ENCODE results near the gene EPHA4.

Gene EPHA4

GRCh38 chr2:221518201-221518934 lies 53.7 kb downstream of the EPHA4 start:
- no peak overlapping the region for H3K27ac ChIP-seq (ENCODE audit: low read length)
- H3K9ac ChIP-seq (ENCODE audit: low read depth, low read length) = no peak overlapping the region
- H3K4me3 ChIP-seq (ENCODE audit: low read depth in 1 of 2, low read length in 2 of 2) = no peak overlapping the region

DNA sequence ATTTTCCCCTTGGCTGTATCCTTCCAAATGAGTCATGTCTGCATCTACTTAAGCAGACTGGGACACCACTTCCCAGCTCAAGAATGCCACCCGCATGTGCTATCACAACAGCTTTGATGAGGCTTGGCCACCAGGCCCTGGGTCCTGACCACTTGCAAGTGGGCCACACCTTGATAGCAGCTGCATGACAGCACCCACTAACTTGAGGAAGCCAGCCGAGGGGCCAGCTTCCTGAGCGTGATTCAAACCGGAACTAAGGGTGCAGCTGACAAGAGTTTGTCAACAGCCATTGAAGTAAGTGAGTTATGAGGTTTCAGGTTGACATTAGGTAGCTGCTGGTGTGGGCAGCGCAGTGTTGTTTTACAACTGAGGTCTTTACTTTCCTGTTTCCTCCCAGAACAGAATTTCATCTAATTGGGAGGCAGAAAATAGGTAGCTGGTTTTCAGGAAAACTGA lies 54.4 kb downstream of the EPHA4 start:
- Histone ChIP-seq H3K27me3 (ENCODE audit: insufficient read depth, low read length, poor library complexity) (no peaks in the 10 kb centered on the region), H3K9me3 (ENCODE audit: insufficient read depth, low read length, severe bottlenecking) (no peaks in the 10 kb centered on the region), H3K27ac (ENCODE audit: low read length) (no peak overlapping the region), H4K20me1 (ENCODE audit: insufficient read depth, low read length) (no peaks in the 10 kb centered on the region), H3K4me2 (ENCODE audit: insufficient read depth, low read length) (no peak overlapping the region), H3K9ac (ENCODE audit: low read depth, low read length) (no peak overlapping the region), H2AFZ (ENCODE audit: low read depth, low read length) (no peak overlapping the region), H3K4me3 (ENCODE audit: low read depth in 1 of 2, low read length in 2 of 2) (no peak overlapping the region), H3K79me2 (ENCODE audit: insufficient read depth, low read length) (no peaks in the 10 kb centered on the region), H3K4me1 (ENCODE audit: insufficient read depth, low read length) (no peaks in the 10 kb centered on the region), H3K36me3 (ENCODE audit: insufficient read depth, low read length) (no peaks in the 10 kb centered on the region)
- DNase-seq (peak; percentile 14), ATAC-seq (ENCODE audit: insufficient read depth, low read depth) (peak; percentile 69)
- TF ChIP-seq CTCF (IDR thresholded peaks at IDR 0.05; ENCODE audit: borderline replicate concordance, extremely low read depth, low read length, poor library complexity, severe bottlenecking) (no peak), EZH2 (IDR thresholded peaks at IDR 0.05; ENCODE audit: borderline replicate concordance, low read depth, low read length, severe bottlenecking) (no peak)

More at GRCh38 chr2:221518201-221518934, 53.7 kb downstream of the EPHA4 start:
- H3K79me2 ChIP-seq (ENCODE audit: insufficient read depth, low read length) = no peaks in the 10 kb centered on the region
- H2AFZ ChIP-seq (ENCODE audit: low read depth, low read length) = no peak overlapping the region
- no peak for ATAC-seq (ENCODE audit: insufficient read depth, low read depth)
- H4K20me1 ChIP-seq (ENCODE audit: insufficient read depth, low read length) = no peaks in the 10 kb centered on the region
- H3K9me3 ChIP-seq (ENCODE audit: insufficient read depth, low read length, severe bottlenecking) = no peaks in the 10 kb centered on the region
- H3K27me3 ChIP-seq (ENCODE audit: insufficient read depth, low read length, poor library complexity) = no peaks in the 10 kb centered on the region
- DNase-seq = no peak
- TF ChIP-seq CTCF (IDR thresholded peaks at IDR 0.05; ENCODE audit: borderline replicate concordance, extremely low read depth, low read length, poor library complexity, severe bottlenecking) = no peak
- TF ChIP-seq EZH2 (IDR thresholded peaks at IDR 0.05; ENCODE audit: borderline replicate concordance, low read depth, low read length, severe bottlenecking) = no peak
- no peaks in the 10 kb centered on the region for H3K4me1 ChIP-seq (ENCODE audit: insufficient read depth, low read length)
- no peak overlapping the region for H3K4me2 ChIP-seq (ENCODE audit: insufficient read depth, low read length)
- no peaks in the 10 kb centered on the region for H3K36me3 ChIP-seq (ENCODE audit: insufficient read depth, low read length)

DNA sequence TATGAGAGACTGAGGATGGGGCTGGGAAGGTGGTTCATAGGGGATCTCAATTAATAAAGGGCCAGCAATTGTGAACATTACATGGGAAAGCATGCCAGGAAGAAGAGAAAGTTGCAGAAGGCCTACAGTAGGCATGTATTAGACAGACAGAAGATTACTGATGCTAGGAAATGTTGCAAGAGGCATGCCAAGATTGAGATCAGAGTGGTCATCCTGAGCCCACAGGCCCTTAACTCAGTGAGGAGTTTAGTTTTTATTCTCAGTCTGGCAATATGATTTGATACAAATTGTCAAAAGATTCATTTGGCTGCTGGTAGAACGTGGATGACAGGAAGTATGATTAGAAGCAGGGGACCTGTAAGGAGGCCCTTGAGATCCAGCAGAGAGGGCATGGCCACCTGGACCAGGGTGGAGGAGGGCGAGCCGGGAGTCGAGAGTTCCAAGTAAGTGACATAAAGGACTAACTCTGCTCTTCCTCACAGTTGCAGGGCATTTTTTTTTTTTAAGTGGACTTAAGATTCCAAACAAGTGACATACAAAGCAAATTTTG lies 54.9 kb downstream of the EPHA4 start:
- H3K27me3 ChIP-seq (ENCODE audit: insufficient read depth, low read length, poor library complexity) = no peaks in the 10 kb centered on the region
- no peak overlapping the region for H3K9ac ChIP-seq (ENCODE audit: low read depth, low read length)
- DNase-seq = no peak
- no peak overlapping the region for H2AFZ ChIP-seq (ENCODE audit: low read depth, low read length)
- no peaks in the 10 kb centered on the region for H3K36me3 ChIP-seq (ENCODE audit: insufficient read depth, low read length)
- no peaks in the 10 kb centered on the region for H4K20me1 ChIP-seq (ENCODE audit: insufficient read depth, low read length)
- no peaks in the 10 kb centered on the region for H3K9me3 ChIP-seq (ENCODE audit: insufficient read depth, low read length, severe bottlenecking)
- no peak for ATAC-seq (ENCODE audit: insufficient read depth, low read depth)
- H3K27ac ChIP-seq (ENCODE audit: low read length) = no peak overlapping the region
- H3K4me1 ChIP-seq (ENCODE audit: insufficient read depth, low read length) = no peaks in the 10 kb centered on the region
- TF ChIP-seq EZH2 (IDR thresholded peaks at IDR 0.05; ENCODE audit: borderline replicate concordance, low read depth, low read length, severe bottlenecking) (no peak), CTCF (IDR thresholded peaks at IDR 0.05; ENCODE audit: borderline replicate concordance, extremely low read depth, low read length, poor library complexity, severe bottlenecking) (no peak)
- no peak overlapping the region for H3K4me3 ChIP-seq (ENCODE audit: low read depth in 1 of 2, low read length in 2 of 2)
- H3K4me2 ChIP-seq (ENCODE audit: insufficient read depth, low read length) = no peak overlapping the region
- no peaks in the 10 kb centered on the region for H3K79me2 ChIP-seq (ENCODE audit: insufficient read depth, low read length)
